ENCODE data around the gene FERMT2.

GRCh38 chr14:52837451-52837850 lies 113.4 kb downstream of the FERMT2 start:
- no peak for TF ChIP-seq CTCF (IDR thresholded peaks at IDR 0.05)
- TF ChIP-seq EZH2 (IDR thresholded peaks at IDR 0.05; ENCODE audit: borderline replicate concordance, insufficient read depth, low read depth, low read length, poor library complexity, severe bottlenecking): no peak

Data from B cell (primary cell).